Measurements from ENCODE around the gene APOC1. TPM values are rescaled to one million over a fixed set of nuclear protein-coding genes. Genes with fewer than 3 reads are reported as not detected.
A peak's percentile ranks its signal among the peaks of the same experiment; 100 is the strongest.
"Not testable (repeated sequence)": the region's sequence is repeated elsewhere in the genome, so short reads cannot be mapped to it uniquely, and the experiment has no call there.

Gene APOC1
- total and polyA plus RNA-seq, 8 donors, result 1.1 to 213 (median 6.3) TPM

GRCh38 chr19:44876930-44877535 lies 37.4 kb upstream of the APOC1 start:
- 81 to 85% methylated on average over 5 of the region's 5 CpGs for WGBS, 2 donors
- no peaks in the 10 kb centered on the region for H3K9me3 ChIP-seq
- peak overlapping the region in 1 of 4 donors; percentile 10 for H3K27ac ChIP-seq
- FAIRE-seq, result no peak
- no peak overlapping the region for H3K4me3 ChIP-seq
- DNase-seq, result no peak
- H3K27me3 ChIP-seq, result no peaks in the 10 kb centered on the region
- no peaks in the 10 kb centered on the region for H3K4me1 ChIP-seq
- ATAC-seq, result no peak
- intact Hi-C loops (cut with DNase I), result no loop called here
- no peak for TF ChIP-seq CTCF (IDR thresholded peaks at IDR 0.05)
- H3K36me3 ChIP-seq, result peaks cover 0 to 17% (median 6%) of the 10 kb centered on the region in 3 donors

GRCh38 chr19:44878120-44878865 lies 36.1 kb upstream of the APOC1 start:
- no peaks in the 10 kb centered on the region for H3K27me3 ChIP-seq
- H3K9me3 ChIP-seq, result no peaks in the 10 kb centered on the region
- no peak overlapping the region for H3K4me3 ChIP-seq
- H3K27ac ChIP-seq, result no peak overlapping the region
- no peaks in the 10 kb centered on the region for H3K4me1 ChIP-seq
- FAIRE-seq (no peak), DNase-seq (peak in 1 of 6 donors; percentile 36), ATAC-seq (no peak)
- peaks cover 0 to 9% (median under 1%) of the 10 kb centered on the region in 3 donors for H3K36me3 ChIP-seq
- TF ChIP-seq CTCF (IDR thresholded peaks at IDR 0.05), result no peak
- WGBS, 2 donors, result 80 to 82% methylated on average over 26 of the region's 26 CpGs
- intact Hi-C loops (cut with DNase I), result no loop called here

- FAIRE-seq (no peak), DNase-seq (peak in 1 of 6 donors; percentile 58), ATAC-seq (no peak)
- no peak overlapping the region for H3K4me3 ChIP-seq
- H3K27ac ChIP-seq, result no peak overlapping the region
- TF ChIP-seq CTCF (IDR thresholded peaks at IDR 0.05), result no peak
- 79 to 80% methylated on average over 17 to 18 of the region's 18 CpGs for WGBS, 2 donors
- no peaks in the 10 kb centered on the region for H3K4me1 ChIP-seq
- H3K27me3 ChIP-seq, result no peaks in the 10 kb centered on the region
- no peaks in the 10 kb centered on the region for H3K9me3 ChIP-seq
- H3K36me3 ChIP-seq, result peaks cover 0 to 9% (median 0%) of the 10 kb centered on the region in 3 donors
- intact Hi-C loops (cut with DNase I), result no loop called here
These were observed 34.9 kb upstream of the APOC1 start for GRCh38 chr19:44879309-44880065.

- no peak for FAIRE-seq
- no peak for ATAC-seq
- Histone ChIP-seq H3K4me3 (no peak overlapping the region), H3K27me3 (no peaks in the 10 kb centered on the region), H3K9me3 (no peaks in the 10 kb centered on the region), H3K36me3 (peaks cover 0 to 7% (median 0%) of the 10 kb centered on the region in 3 donors), H3K4me1 (no peaks in the 10 kb centered on the region), H3K27ac (no peak overlapping the region)
- peak in 1 of 6 donors; percentile 24 for DNase-seq
- TF ChIP-seq CTCF (IDR thresholded peaks at IDR 0.05), result no peak
- intact Hi-C loops (cut with DNase I), result no loop called here
- 86 to 91% methylated on average over 15 of the region's 15 CpGs for WGBS, 2 donors
These were observed 32.3 kb upstream of the APOC1 start for GRCh38 chr19:44882063-44882462.

GRCh38 chr19:44882619-44883397 lies 31.6 kb upstream of the APOC1 start:
- H3K36me3 ChIP-seq; intact Hi-C loops (cut with DNase I); H3K4me3 ChIP-seq; FAIRE-seq; H3K4me1 ChIP-seq; H3K27ac ChIP-seq; H3K9me3 ChIP-seq; H3K27me3 ChIP-seq; ATAC-seq: not testable (repeated sequence)
- DNase-seq, result peak in 1 of 6 donors; percentile 3
- 93 to 96% methylated on average over 19 of the region's 19 CpGs for WGBS, 2 donors

Measured in pancreas (tissue), 10 donors.